DOHH2 (cell line): Measurements from ENCODE around the gene KCNIP1.

Experiments used
- H3F3A ChIP-seq: fragments of 200-600 bp; sonication (generic), shearing (Covaris generic); 2 replicates; pipeline ENCODE4 v1.6.0; 2016; ENCODE audit warnings: antibody characterized with exemption, mild to moderate bottlenecking; ENCODE audit not compliant: control insufficient read depth, insufficient read depth
- H3K27ac ChIP-seq: fragments of 200-600 bp; sonication (generic); 2 replicates; pipeline ENCODE4 v1.5.1; 2014; ENCODE audit warnings: low read depth, mild to moderate bottlenecking, low read length, moderate library complexity
- H3K27me3 ChIP-seq: fragments of 200-600 bp; sonication (generic); 2 replicates; pipeline ENCODE4 v1.6.1; 2014; ENCODE audit warnings: mild to moderate bottlenecking, low read length, mixed read lengths; ENCODE audit not compliant: control insufficient read depth
- H3K36me3 ChIP-seq: fragments of 200-600 bp; sonication (generic); 2 replicates; pipeline ENCODE4 v1.6.1; 2014; ENCODE audit warnings: mild to moderate bottlenecking, low read length, moderate library complexity, mixed read lengths; ENCODE audit not compliant: control insufficient read depth
- H3K4me1 ChIP-seq: fragments of 200-600 bp; sonication (generic); 2 replicates; pipeline ENCODE4 v1.6.1; 2014; ENCODE audit warnings: mild to moderate bottlenecking, low read length, mixed read lengths; ENCODE audit not compliant: control insufficient read depth
- H3K4me2 ChIP-seq: fragments of 200-600 bp; sonication (generic); 2 replicates; pipeline ENCODE4 v1.6.0; 2014; ENCODE audit warnings: mild to moderate bottlenecking, low read length, moderate library complexity
- H3K4me3 ChIP-seq: fragments of 200-600 bp; sonication (generic); 2 replicates; pipeline ENCODE4 v1.5.1; 2014; ENCODE audit warnings: mild to moderate bottlenecking, low read length, mixed read lengths
- H3K79me2 ChIP-seq: fragments of 200-600 bp; sonication (generic); 2 replicates; pipeline ENCODE4 v1.6.1; 2014; ENCODE audit warnings: mild to moderate bottlenecking, low read length, mixed read lengths; ENCODE audit not compliant: control insufficient read depth
- H3K9me2 ChIP-seq: fragments of 200-600 bp; sonication (generic); replicated peaks from 2 replicates; pipeline ENCODE4 v1.6.1; 2014; ENCODE audit warnings: mild to moderate bottlenecking, low read length, mixed read lengths; ENCODE audit not compliant: control insufficient read depth
- H3K9me3 ChIP-seq: fragments of 200-600 bp; sonication (generic); 2 replicates; pipeline ENCODE4 v1.6.1; 2014; ENCODE audit warnings: antibody characterized with exemption, low read length, mixed read lengths; ENCODE audit not compliant: control insufficient read depth, insufficient read depth
- H4K20me1 ChIP-seq: fragments of 200-600 bp; sonication (generic); 2 replicates; pipeline ENCODE4 v1.6.0; 2014; ENCODE audit warnings: low read depth, mild to moderate bottlenecking, antibody characterized with exemption, low read length, moderate library complexity; ENCODE audit not compliant: control insufficient read depth, insufficient read depth
- CTCF ChIP-seq: fragments of 200-600 bp; sonication (generic); IDR thresholded peaks from one replicate; pipeline ENCODE4 v1.5.1; 2014; ENCODE audit warnings: antibody characterized with exemption, mild to moderate bottlenecking, low read depth, low read length; ENCODE audit not compliant: poor library complexity, severe bottlenecking
- EZH2phosphoT487 ChIP-seq: fragments of 200-600 bp; sonication (generic); IDR thresholded peaks from 2 replicates; pipeline ENCODE4 v1.6.1; 2017; ENCODE audit warnings: borderline replicate concordance, mild to moderate bottlenecking, antibody characterized with exemption, low read length, moderate library complexity, mixed read lengths

The KCNIP1 gene

GRCh38 chr5:170504616-170505266 is 921 bp downstream of the KCNIP1 start:
- Histone ChIP-seq H3K9me3 (no peaks in the 10 kb centered on the region), H3K4me3 (no peak overlapping the region), H3F3A (no peaks in the 10 kb centered on the region), H3K27ac (no peak overlapping the region), H3K4me1 (no peaks in the 10 kb centered on the region), H3K27me3 (no peaks in the 10 kb centered on the region; the same call in 1 of the 2 replicates), H3K4me2 (no peak overlapping the region), H3K79me2 (no peaks in the 10 kb centered on the region), H3K36me3 (no peaks in the 10 kb centered on the region), H3K9me2 (no peaks in the 10 kb centered on the region), H4K20me1 (no peaks in the 10 kb centered on the region)
- no peak for TF ChIP-seq CTCF
- no peak for TF ChIP-seq EZH2phosphoT487

GRCh38 chr5:170508036-170508435 is 4.2 kb downstream of the KCNIP1 start:
- no peaks in the 10 kb centered on the region for H3K36me3 ChIP-seq

GRCh38 chr5:170508660-170509347 is 5.0 kb downstream of the KCNIP1 start:
- H3K27me3 ChIP-seq, result no peaks in the 10 kb centered on the region; the same call in 1 of the 2 replicates
- no peaks in the 10 kb centered on the region for H3K36me3 ChIP-seq
- H3K4me3 ChIP-seq, result no peak overlapping the region
- no peak overlapping the region for H3K27ac ChIP-seq
- H3F3A ChIP-seq, result no peaks in the 10 kb centered on the region
- H3K79me2 ChIP-seq, result no peaks in the 10 kb centered on the region
- H3K9me2 ChIP-seq, result no peaks in the 10 kb centered on the region
- H3K4me1 ChIP-seq, result no peaks in the 10 kb centered on the region
- no peaks in the 10 kb centered on the region for H3K9me3 ChIP-seq
- no peaks in the 10 kb centered on the region for H4K20me1 ChIP-seq
- TF ChIP-seq CTCF (no peak), EZH2phosphoT487 (no peak)
- H3K4me2 ChIP-seq, result no peak overlapping the region

More at GRCh38 chr5:170508036-170508435, 4.2 kb downstream of the KCNIP1 start:
- Histone ChIP-seq H4K20me1 (no peaks in the 10 kb centered on the region), H3K79me2 (no peaks in the 10 kb centered on the region), H3K9me3 (no peaks in the 10 kb centered on the region), H3K27me3 (no peaks in the 10 kb centered on the region; the same call in 1 of the 2 replicates), H3K27ac (no peak overlapping the region), H3K4me3 (no peak overlapping the region), H3K4me2 (no peak overlapping the region), H3K9me2 (no peaks in the 10 kb centered on the region), H3K4me1 (no peaks in the 10 kb centered on the region), H3F3A (no peaks in the 10 kb centered on the region)
- TF ChIP-seq EZH2phosphoT487, result no peak
- TF ChIP-seq CTCF, result no peak
